Measurements from ENCODE around the gene PRXL2B. TPM values are rescaled to one million over a fixed set of nuclear protein-coding genes. Genes with fewer than 3 reads are reported as not detected.
"Not testable (repeated sequence)": the region's sequence is repeated elsewhere in the genome, so short reads cannot be mapped to it uniquely, and the experiment has no call there.

The PRXL2B gene
- total and polyA plus RNA-seq, 7 donors: 0.97 to 3.9 (median 2.6) TPM

- intact Hi-C loops (cut with DNase I): no loop called here
- TF ChIP-seq, protein P1, sequence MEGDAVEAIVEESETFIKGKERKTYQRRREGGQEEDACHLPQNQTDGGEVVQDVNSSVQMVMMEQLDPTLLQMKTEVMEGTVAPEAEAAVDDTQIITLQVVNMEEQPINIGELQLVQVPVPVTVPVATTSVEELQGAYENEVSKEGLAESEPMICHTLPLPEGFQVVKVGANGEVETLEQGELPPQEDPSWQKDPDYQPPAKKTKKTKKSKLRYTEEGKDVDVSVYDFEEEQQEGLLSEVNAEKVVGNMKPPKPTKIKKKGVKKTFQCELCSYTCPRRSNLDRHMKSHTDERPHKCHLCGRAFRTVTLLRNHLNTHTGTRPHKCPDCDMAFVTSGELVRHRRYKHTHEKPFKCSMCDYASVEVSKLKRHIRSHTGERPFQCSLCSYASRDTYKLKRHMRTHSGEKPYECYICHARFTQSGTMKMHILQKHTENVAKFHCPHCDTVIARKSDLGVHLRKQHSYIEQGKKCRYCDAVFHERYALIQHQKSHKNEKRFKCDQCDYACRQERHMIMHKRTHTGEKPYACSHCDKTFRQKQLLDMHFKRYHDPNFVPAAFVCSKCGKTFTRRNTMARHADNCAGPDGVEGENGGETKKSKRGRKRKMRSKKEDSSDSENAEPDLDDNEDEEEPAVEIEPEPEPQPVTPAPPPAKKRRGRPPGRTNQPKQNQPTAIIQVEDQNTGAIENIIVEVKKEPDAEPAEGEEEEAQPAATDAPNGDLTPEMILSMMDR (IDR thresholded peaks at IDR 0.05): no peak
- Histone ChIP-seq H3K9me3 (no peaks in the 10 kb centered on the region), H3K36me3 (ENCODE audit: insufficient read depth in 1 of 2, low read depth in 1 of 2) (no peaks in the 10 kb centered on the region), H3K27ac (no peak overlapping the region), H3K4me3 (no peak overlapping the region), H3K27me3 (ENCODE audit: insufficient read depth in 3 of 3, low read length in 2 of 3) (peaks cover 0 to 7% (median 5%) of the 10 kb centered on the region in 3 donors), H3K4me1 (peaks cover 8% of the 10 kb centered on the region)
- ATAC-seq (no peak), DNase-seq (no peak)
- WGBS, 3 donors: 80 to 90% (median 84%) methylated on average over 24 to 26 of the region's 26 CpGs
Observed at GRCh38 chr1:2552189-2552588, 34.4 kb upstream of the PRXL2B start.

DNA sequence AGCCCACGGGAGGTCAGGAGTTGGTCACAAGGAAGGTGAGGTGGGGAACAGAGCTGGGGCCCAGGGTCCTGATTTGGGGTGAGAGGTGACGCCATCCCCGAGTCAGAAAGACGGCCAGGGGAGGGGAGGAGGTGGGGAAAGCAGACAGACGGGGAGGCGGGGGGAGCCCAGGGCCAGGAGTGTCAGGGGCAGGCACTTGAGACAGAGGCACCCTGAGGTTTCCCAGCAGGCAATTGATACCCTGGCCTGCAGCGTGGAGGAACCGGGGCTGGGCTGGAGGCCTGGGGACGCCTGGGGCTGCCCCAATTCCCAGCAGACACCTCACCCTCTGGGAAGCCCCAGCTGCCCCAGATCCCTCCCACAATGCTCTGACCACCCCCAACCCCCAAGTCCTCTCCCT is 33.5 kb upstream of the PRXL2B start:
- H3K4me1 ChIP-seq; H3K36me3 ChIP-seq (ENCODE audit: insufficient read depth in 1 of 2, low read depth in 1 of 2); H3K27ac ChIP-seq; intact Hi-C loops (cut with DNase I); H3K4me3 ChIP-seq; DNase-seq; ATAC-seq; H3K27me3 ChIP-seq (ENCODE audit: insufficient read depth in 3 of 3, low read length in 2 of 3); H3K9me3 ChIP-seq: not testable (repeated sequence)
- WGBS, 3 donors: 35 to 71% (median 62%) methylated on average over 4 to 9 of the region's 9 CpGs

DNA sequence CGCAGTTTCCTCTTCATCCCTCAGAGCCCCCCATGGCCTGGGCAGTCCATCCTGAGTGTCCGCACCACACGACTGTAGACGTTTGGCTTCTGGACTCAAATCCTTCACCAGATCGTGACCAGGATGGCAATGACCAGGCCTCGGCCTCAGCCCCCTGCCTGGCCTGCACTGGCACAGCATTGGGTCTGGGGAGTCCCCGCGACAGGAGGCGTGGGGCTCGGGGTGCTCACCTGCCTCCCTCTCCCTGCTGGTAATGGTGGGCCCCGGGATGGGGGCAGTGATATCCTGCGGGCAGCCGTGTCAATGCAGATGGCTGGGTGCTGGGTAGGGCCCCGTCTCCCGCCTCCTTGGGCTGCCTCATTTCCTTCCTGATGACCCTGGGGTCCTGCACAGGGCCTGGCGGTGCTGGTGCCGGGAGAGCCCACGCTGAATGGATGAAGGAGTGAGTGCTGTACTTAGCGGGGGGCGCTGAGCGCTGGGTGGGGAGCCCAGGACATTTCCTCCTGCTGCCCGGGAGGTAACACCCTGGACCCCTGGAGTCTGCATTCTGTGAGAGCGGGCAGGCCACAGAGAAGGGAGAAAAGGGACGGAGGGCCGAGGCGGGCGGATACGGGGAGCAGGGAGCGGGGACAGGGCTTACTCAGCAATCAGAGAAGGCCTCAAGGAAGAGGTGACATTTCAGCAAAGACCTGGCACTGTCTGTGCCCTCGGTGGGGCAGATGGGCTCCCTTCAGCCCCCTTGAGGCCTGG is 32.5 kb upstream of the PRXL2B start:
- TF ChIP-seq, protein P1 (IDR thresholded peaks at IDR 0.05): no peak
- H3K4me3 ChIP-seq: no peak overlapping the region
- DNase-seq: no peak
- no peaks in the 10 kb centered on the region for H3K9me3 ChIP-seq
- no peaks in the 10 kb centered on the region for H3K36me3 ChIP-seq (ENCODE audit: insufficient read depth in 1 of 2, low read depth in 1 of 2)
- WGBS, 3 donors: 79 to 83% (median 83%) methylated on average over 24 to 30 of the region's 30 CpGs
- peaks cover 0 to 7% (median 3%) of the 10 kb centered on the region in 3 donors for H3K27me3 ChIP-seq (ENCODE audit: insufficient read depth in 3 of 3, low read length in 2 of 3)
- no peak for ATAC-seq
- H3K4me1 ChIP-seq: no peaks in the 10 kb centered on the region
- intact Hi-C loops (cut with DNase I): no loop called here
- H3K27ac ChIP-seq: no peak overlapping the region

- no peak for DNase-seq
- no peak for ATAC-seq
- Histone ChIP-seq H3K27ac (peak overlapping the region; percentile 74), H3K36me3 (ENCODE audit: insufficient read depth in 1 of 2, low read depth in 1 of 2) (no peaks in the 10 kb centered on the region), H3K9me3 (no peaks in the 10 kb centered on the region), H3K4me1 (no peaks in the 10 kb centered on the region), H3K4me3 (no peak overlapping the region), H3K27me3 (ENCODE audit: insufficient read depth in 3 of 3, low read length in 2 of 3) (peaks cover 0 to 7% (median 3%) of the 10 kb centered on the region in 3 donors)
- intact Hi-C loops (cut with DNase I): no loop called here
- WGBS, 3 donors: 44 to 54% (median 50%) methylated on average over 18 to 19 of the region's 19 CpGs
- TF ChIP-seq, protein P1 (IDR thresholded peaks at IDR 0.05): no peak
Observed at GRCh38 chr1:2554621-2555387, 31.8 kb upstream of the PRXL2B start.

DNA sequence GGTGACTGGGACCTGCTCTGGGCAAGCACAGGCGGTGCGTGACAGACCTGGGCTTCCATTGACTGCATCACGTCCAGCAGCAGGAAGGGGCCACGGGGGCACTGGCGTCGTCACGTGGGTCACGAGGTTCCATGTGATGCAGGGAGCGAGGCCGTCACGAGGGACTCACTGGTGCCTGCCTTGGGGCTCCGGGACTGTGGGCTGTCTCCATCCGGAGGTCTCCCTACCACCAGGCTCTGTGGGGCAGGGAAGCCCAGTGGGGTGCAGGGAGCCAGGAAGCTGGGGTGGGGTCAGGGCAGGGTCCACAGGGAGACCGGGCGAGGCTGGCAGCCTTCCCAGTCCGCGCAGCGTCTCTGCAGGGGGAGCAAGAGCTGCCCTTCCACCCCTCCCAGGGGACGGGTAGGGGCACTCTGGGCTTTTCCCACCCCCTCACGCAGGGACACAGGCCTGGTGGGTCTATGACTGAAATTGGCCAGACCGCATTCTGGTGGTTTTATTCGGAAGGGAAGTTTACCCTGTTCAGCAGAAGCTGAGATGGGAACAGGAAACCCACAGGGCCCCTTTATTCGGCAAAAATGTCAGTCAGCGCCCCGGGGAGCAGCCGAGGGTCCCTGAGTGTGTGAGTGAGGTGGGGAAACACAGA is 30.8 kb upstream of the PRXL2B start:
- Histone ChIP-seq H3K4me1 (no peaks in the 10 kb centered on the region), H3K4me3 (peak overlapping the region; percentile 76), H3K27ac (peak overlapping the region; percentile 74), H3K9me3 (no peaks in the 10 kb centered on the region), H3K27me3 (ENCODE audit: insufficient read depth in 3 of 3, low read length in 2 of 3) (peaks cover 0 to 7% (median 3%) of the 10 kb centered on the region in 3 donors), H3K36me3 (ENCODE audit: insufficient read depth in 1 of 2, low read depth in 1 of 2) (no peaks in the 10 kb centered on the region)
- intact Hi-C loops (cut with DNase I): no loop called here
- ATAC-seq (peak; percentile 33 to 74 (median 58)), DNase-seq (peak; percentile 82 to 87)
- WGBS, 3 donors: 7 to 20% (median 16%) methylated on average over 20 to 26 of the region's 26 CpGs
- TF ChIP-seq, protein P1 (IDR thresholded peaks at IDR 0.05): no peak

Data from psoas muscle (tissue), 8 donors.